GM12878 (cell line): ENCODE measurements around the gene FOSB. TPM values are rescaled to one million over a fixed set of nuclear protein-coding genes. Genes with fewer than 3 reads are reported as not detected.

Experiments
- CREB1 ChIP-seq: IDR thresholded peaks from 2 replicates; pipeline ENCODE4 v1.6.1; 2012; ENCODE audit warnings: low read depth, mild to moderate bottlenecking, inconsistent platforms
- CUX1 ChIP-seq: IDR thresholded peaks from 2 replicates; pipeline ENCODE4 v1.6.1; 2012; ENCODE audit warnings: improper control_type of control experiment, low read depth, low read length; ENCODE audit not compliant: insufficient replicate concordance
- EED ChIP-seq: sonication (generic); IDR thresholded peaks from 2 replicates; pipeline ENCODE4 v1.6.1; 2016; ENCODE audit warnings: antibody characterized with exemption, low read depth
- IKZF1 ChIP-seq: fragments of 450-650 bp; conservative IDR thresholded peaks from 2 replicates; pipeline ENCODE4 v1.6.1; 2017; ENCODE audit warnings: antibody characterized with exemption, mild to moderate bottlenecking
- KAT2A ChIP-seq: conservative IDR thresholded peaks from 2 replicates; pipeline ENCODE4 v1.6.1; 2011; ENCODE audit warnings: low read depth, low read length; ENCODE audit not compliant: control insufficient read depth
- NFYB ChIP-seq: IDR thresholded peaks from 2 replicates; pipeline ENCODE4 v1.6.1; 2011; ENCODE audit warnings: low read depth, mild to moderate bottlenecking, low read length, improper control_type of control experiment, moderate library complexity; ENCODE audit not compliant: insufficient read depth
- NR2C1 ChIP-seq: fragments of 450-650 bp; IDR thresholded peaks from 2 replicates; pipeline ENCODE4 v1.6.1; 2017; ENCODE audit warnings: antibody characterized with exemption, mild to moderate bottlenecking, moderate library complexity
- RAD51 ChIP-seq: fragments of 450-650 bp; IDR thresholded peaks from 2 replicates; pipeline ENCODE4 v1.6.1; 2016; ENCODE audit warnings: moderate library complexity, mild to moderate bottlenecking, inconsistent platforms
- RFX5 ChIP-seq: IDR thresholded peaks from 2 replicates; pipeline ENCODE4 v1.6.1; 2011; ENCODE audit warnings: low read depth, low read length, improper control_type of control experiment
- SIN3A ChIP-seq: IDR thresholded peaks from 2 replicates; pipeline ENCODE4 v1.6.1; 2012; ENCODE audit warnings: low read depth, low read length, improper control_type of control experiment
- SKIL ChIP-seq: fragments of 450-650 bp; IDR thresholded peaks from 2 replicates; pipeline ENCODE4 v1.6.1; 2017; ENCODE audit warnings: mild to moderate bottlenecking, low read depth, inconsistent platforms; ENCODE audit not compliant: poor library complexity, severe bottlenecking
- SREBF1 ChIP-seq: IDR thresholded peaks from 2 replicates; pipeline ENCODE4 v1.6.1; 2012; ENCODE audit warnings: mild to moderate bottlenecking, low read length
- TCF12 ChIP-seq: IDR thresholded peaks from 2 replicates; pipeline ENCODE4 v1.6.1; 2011; ENCODE audit warnings: low read depth, mild to moderate bottlenecking, low read length
- USF1 ChIP-seq: IDR thresholded peaks from 2 replicates; pipeline ENCODE4 v1.6.1; 2011; ENCODE audit warnings: borderline replicate concordance, low read depth, mild to moderate bottlenecking, moderate library complexity, mixed read lengths, low read length; ENCODE audit not compliant: insufficient read depth; ENCODE audit errors: extremely low read length
- ZBTB40 ChIP-seq: fragments of 450-650 bp; IDR thresholded peaks from 2 replicates; pipeline ENCODE4 v1.6.1; 2016; ENCODE audit warnings: mild to moderate bottlenecking, moderate library complexity, borderline replicate concordance
- ZNF217 ChIP-seq: fragments of 450-650 bp; IDR thresholded peaks from 2 replicates; pipeline ENCODE4 v1.6.1; 2017; ENCODE audit warnings: antibody characterized with exemption, mild to moderate bottlenecking
- ZNF274 ChIP-seq: IDR thresholded peaks from one replicate; pipeline ENCODE4 v1.8.0; 2011; ENCODE audit not compliant: insufficient read length, insufficient read depth
- polyA plus RNA-seq, 11 experiments: library from polyadenylated mRNA; depleted of rRNA in 4 of 11; unstranded in 6 of 11; stranded (reverse) in 5 of 11; fragments of >200 nt; fragmentation: Nextera tagmentation in 4 of 11; fragmentation: Illumina TruSeq in 1 of 11; extraction: Ambion mirVana in 4 of 11; extraction: Trizol in 1 of 11; gene quantifications; 1 replicate in 1 of 11; 2 replicates in 10 of 11; pipeline versions ENCODE4 v1.2.1 to v1.2.3, GENCODE V29; 2011 to 2016; ENCODE audit warnings: inconsistent platforms in 2 of 11, missing spikeins in 2 of 11, low read depth in 1 of 11
- total RNA-seq, 4 experiments: library from RNA; depleted of rRNA in 3 of 4; stranded (reverse); fragments of >200 nt in 3 of 4; fragmentation: Illumina TruSeq in 1 of 4; extraction: Trizol in 1 of 4; gene quantifications; 2 replicates each; pipeline versions ENCODE4 v1.2.1 to v1.2.3, GENCODE V29; 2013 to 2021

Gene FOSB
- total and polyA plus RNA-seq, 10 of the 15 experiments (the other 5 are each of a cell fraction or from before 2014, with no cell fraction given), result 0.06 to 0.56 (median 0.26) TPM

- TF ChIP-seq SKIL, result peak; percentile 40
- no peak for TF ChIP-seq SREBF1
- peak; percentile 61; the same call in 1 of the 2 replicates for TF ChIP-seq CREB1
- TF ChIP-seq CUX1, result no peak
- no peak for TF ChIP-seq RFX5
- TF ChIP-seq KAT2A, result no peak
- no peak for TF ChIP-seq ZBTB40
- peak; percentile 64 for TF ChIP-seq USF1
- peak; percentile 31; the same call in 1 of the 2 replicates for TF ChIP-seq RAD51
- TF ChIP-seq SIN3A, result no peak
- peak; percentile 33; the same call in 1 of the 2 replicates for TF ChIP-seq EED
- TF ChIP-seq ZNF217, result no peak
- no peak for TF ChIP-seq TCF12
- no peak for TF ChIP-seq NR2C1
- no peak for TF ChIP-seq NFYB
- peak; percentile 39; the same call in 1 of the 2 replicates for TF ChIP-seq IKZF1
- TF ChIP-seq ZNF274, result no peak
Measured at GRCh38 chr19:45455707-45456499, 11.9 kb upstream of the FOSB start (continued).
